Measurements from ENCODE around the gene SFXN5. TPM values are rescaled to one million over a fixed set of nuclear protein-coding genes. Genes with fewer than 3 reads are reported as not detected.
"Not testable (repeated sequence)": the region's sequence is repeated elsewhere in the genome, so short reads cannot be mapped to it uniquely, and the experiment has no call there.

SFXN5 gene
- total RNA-seq, 1 donor = 17.0 TPM

DNA sequence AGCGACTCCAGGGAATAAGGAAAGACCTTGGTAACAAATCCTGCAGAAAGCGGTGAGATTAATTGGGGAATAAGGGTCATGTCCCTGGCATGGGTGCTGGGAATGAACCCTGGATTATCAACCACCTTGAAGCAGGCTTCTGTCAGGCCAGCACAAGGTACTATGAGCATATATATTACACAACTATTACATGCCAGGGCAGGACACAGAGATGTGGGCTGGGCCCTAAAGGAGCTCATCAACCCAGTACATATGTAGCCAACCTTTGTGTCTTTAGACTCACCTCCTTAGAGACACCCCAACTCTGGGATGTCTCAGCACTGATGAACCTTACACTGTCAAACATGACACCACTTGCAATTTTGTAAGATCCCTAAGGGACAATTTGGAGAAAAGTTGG, 3.4 kb downstream of the SFXN5 start:
- Histone ChIP-seq H2AFZ (ENCODE audit: low read length) (no peak overlapping the region), H3K27ac (ENCODE audit: low read depth, low read length) (no peak overlapping the region), H3K27me3 (ENCODE audit: insufficient read depth, low read length) (no peaks in the 10 kb centered on the region), H4K20me1 (ENCODE audit: insufficient read depth, low read length) (no peaks in the 10 kb centered on the region), H3K4me1 (ENCODE audit: insufficient read depth, low read length) (peaks cover 42% of the 10 kb centered on the region), H3K4me3 (ENCODE audit: insufficient read depth, low read length) (no peak overlapping the region), H3K9me3 (ENCODE audit: low read depth, low read length) (no peaks in the 10 kb centered on the region), H3K4me2 (ENCODE audit: insufficient read depth, low read length) (no peak overlapping the region), H3K79me2 (ENCODE audit: insufficient read depth, low read length) (peaks cover 54% of the 10 kb centered on the region), H3K36me3 (ENCODE audit: insufficient read depth, low read length) (no peaks in the 10 kb centered on the region)
- TF ChIP-seq, protein P1, sequence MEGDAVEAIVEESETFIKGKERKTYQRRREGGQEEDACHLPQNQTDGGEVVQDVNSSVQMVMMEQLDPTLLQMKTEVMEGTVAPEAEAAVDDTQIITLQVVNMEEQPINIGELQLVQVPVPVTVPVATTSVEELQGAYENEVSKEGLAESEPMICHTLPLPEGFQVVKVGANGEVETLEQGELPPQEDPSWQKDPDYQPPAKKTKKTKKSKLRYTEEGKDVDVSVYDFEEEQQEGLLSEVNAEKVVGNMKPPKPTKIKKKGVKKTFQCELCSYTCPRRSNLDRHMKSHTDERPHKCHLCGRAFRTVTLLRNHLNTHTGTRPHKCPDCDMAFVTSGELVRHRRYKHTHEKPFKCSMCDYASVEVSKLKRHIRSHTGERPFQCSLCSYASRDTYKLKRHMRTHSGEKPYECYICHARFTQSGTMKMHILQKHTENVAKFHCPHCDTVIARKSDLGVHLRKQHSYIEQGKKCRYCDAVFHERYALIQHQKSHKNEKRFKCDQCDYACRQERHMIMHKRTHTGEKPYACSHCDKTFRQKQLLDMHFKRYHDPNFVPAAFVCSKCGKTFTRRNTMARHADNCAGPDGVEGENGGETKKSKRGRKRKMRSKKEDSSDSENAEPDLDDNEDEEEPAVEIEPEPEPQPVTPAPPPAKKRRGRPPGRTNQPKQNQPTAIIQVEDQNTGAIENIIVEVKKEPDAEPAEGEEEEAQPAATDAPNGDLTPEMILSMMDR (IDR thresholded peaks at IDR 0.05; ENCODE audit: extremely low read depth, low read depth, low read length) = no peak
- no peak for DNase-seq (ENCODE audit: insufficient read length, low spot score, missing footprints)

GRCh38 chr2:73067043-73067442, 4.5 kb downstream of the SFXN5 start:
- TF ChIP-seq, protein P1 (IDR thresholded peaks at IDR 0.05; ENCODE audit: extremely low read depth, low read depth, low read length) = no peak
- Histone ChIP-seq H2AFZ (ENCODE audit: low read length) (no peak overlapping the region), H3K4me2 (ENCODE audit: insufficient read depth, low read length) (no peak overlapping the region), H3K79me2 (ENCODE audit: insufficient read depth, low read length) (peaks cover 63% of the 10 kb centered on the region), H3K36me3 (ENCODE audit: insufficient read depth, low read length) (no peaks in the 10 kb centered on the region), H3K4me3 (ENCODE audit: insufficient read depth, low read length) (no peak overlapping the region), H3K27me3 (ENCODE audit: insufficient read depth, low read length) (no peaks in the 10 kb centered on the region), H3K4me1 (ENCODE audit: insufficient read depth, low read length) (peaks cover 49% of the 10 kb centered on the region), H3K9me3 (ENCODE audit: low read depth, low read length) (no peaks in the 10 kb centered on the region), H3K27ac (ENCODE audit: low read depth, low read length) (no peak overlapping the region), H4K20me1 (ENCODE audit: insufficient read depth, low read length) (no peaks in the 10 kb centered on the region)
- no peak for DNase-seq (ENCODE audit: insufficient read length, low spot score, missing footprints)

- H3K27me3 ChIP-seq (ENCODE audit: insufficient read depth, low read length); H3K36me3 ChIP-seq (ENCODE audit: insufficient read depth, low read length); H3K4me3 ChIP-seq (ENCODE audit: insufficient read depth, low read length); H3K9me3 ChIP-seq (ENCODE audit: low read depth, low read length); H4K20me1 ChIP-seq (ENCODE audit: insufficient read depth, low read length); H3K4me2 ChIP-seq (ENCODE audit: insufficient read depth, low read length); H2AFZ ChIP-seq (ENCODE audit: low read length); DNase-seq (ENCODE audit: insufficient read length, low spot score, missing footprints): not testable (repeated sequence)
- H3K79me2 ChIP-seq (ENCODE audit: insufficient read depth, low read length) = peaks cover 62% of the 10 kb centered on the region
- peak overlapping the region; percentile 90 for H3K27ac ChIP-seq (ENCODE audit: low read depth, low read length)
- H3K4me1 ChIP-seq (ENCODE audit: insufficient read depth, low read length) = peaks cover 46% of the 10 kb centered on the region
Measured at GRCh38 chr2:73065070-73065469, 6.4 kb downstream of the SFXN5 start.

DNA sequence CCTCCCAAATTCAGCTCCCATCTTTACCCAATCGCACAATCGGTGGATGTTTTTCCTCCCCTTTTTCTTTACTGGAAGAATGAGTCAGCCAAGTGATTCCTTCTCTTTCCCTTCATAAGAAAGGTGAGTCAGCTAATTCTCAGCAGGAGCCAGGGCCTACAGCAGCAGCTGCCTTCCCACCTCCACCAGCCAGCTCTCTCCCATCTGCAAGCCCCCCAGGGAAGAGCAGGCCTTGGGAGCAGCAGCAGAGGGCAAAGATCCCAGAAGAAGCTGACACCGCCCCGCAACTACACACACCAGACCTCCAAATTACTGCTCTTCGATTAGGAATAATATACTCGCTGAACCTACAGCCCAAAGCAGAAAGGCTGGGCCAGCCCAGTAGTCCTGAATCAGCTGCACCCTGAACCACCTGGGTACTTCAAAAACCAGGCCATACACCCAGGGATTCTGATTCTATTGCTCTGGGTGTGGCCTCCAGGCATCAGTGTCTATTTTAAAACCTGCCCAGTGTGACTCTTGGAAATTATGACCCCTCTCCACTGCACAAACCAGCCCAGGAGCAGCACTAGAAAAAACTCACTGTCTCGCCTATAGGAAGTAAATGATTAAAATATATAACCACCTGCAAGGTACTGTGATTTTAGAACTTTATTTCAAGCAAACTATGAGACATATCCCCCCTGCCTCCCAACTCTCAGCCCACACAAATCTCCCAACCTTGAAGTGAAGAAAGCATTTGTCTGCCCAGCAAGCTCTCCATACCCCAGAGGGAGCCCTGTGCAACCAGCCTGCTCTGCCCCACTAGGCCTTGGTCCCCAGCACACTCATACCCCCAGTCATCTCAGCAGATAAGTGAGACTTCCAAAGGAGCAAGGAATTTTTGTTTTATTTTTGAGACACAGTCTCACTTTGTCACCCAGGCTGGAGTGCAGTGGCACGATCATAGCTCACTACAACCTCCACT, 7.3 kb downstream of the SFXN5 start:
- peak overlapping the region; percentile 69 for H3K4me2 ChIP-seq (ENCODE audit: insufficient read depth, low read length)
- H4K20me1 ChIP-seq (ENCODE audit: insufficient read depth, low read length) = no peaks in the 10 kb centered on the region
- peak; percentile 82 for DNase-seq (ENCODE audit: insufficient read length, low spot score, missing footprints)
- peak overlapping the region; percentile 90 for H3K27ac ChIP-seq (ENCODE audit: low read depth, low read length)
- no peaks in the 10 kb centered on the region for H3K27me3 ChIP-seq (ENCODE audit: insufficient read depth, low read length)
- H2AFZ ChIP-seq (ENCODE audit: low read length) = peak overlapping the region; percentile 55
- H3K4me3 ChIP-seq (ENCODE audit: insufficient read depth, low read length) = peak overlapping the region; percentile 30
- TF ChIP-seq, protein P1 (IDR thresholded peaks at IDR 0.05; ENCODE audit: extremely low read depth, low read depth, low read length) = no peak
- H3K9me3 ChIP-seq (ENCODE audit: low read depth, low read length) = no peaks in the 10 kb centered on the region
- no peaks in the 10 kb centered on the region for H3K36me3 ChIP-seq (ENCODE audit: insufficient read depth, low read length)
- peaks cover 62% of the 10 kb centered on the region for H3K79me2 ChIP-seq (ENCODE audit: insufficient read depth, low read length)
- peaks cover 38% of the 10 kb centered on the region for H3K4me1 ChIP-seq (ENCODE audit: insufficient read depth, low read length)
